ENCODE results near the gene BTAF1. TPM values are rescaled to one million over a fixed set of nuclear protein-coding genes. Genes with fewer than 3 reads are reported as not detected.

Gene BTAF1
- total RNA-seq, 1 experiment from 2014 or later = 45.2 TPM

- Histone ChIP-seq H3K56ac (ENCODE audit: insufficient read length, low read depth, low read length) (no peak overlapping the region), H3K9me3 (ENCODE audit: control insufficient read depth, low read depth, low read length) (no peaks in the 10 kb centered on the region), H3K9ac (ENCODE audit: extremely low read depth, insufficient read length, low read length) (no peak overlapping the region), H4K5ac (ENCODE audit: insufficient read length, low read depth, low read length) (no peak overlapping the region), H2AK5ac (ENCODE audit: insufficient read length, low read length) (no peak overlapping the region), H3K23me2 (ENCODE audit: insufficient read length, low read depth, low read length, poor library complexity, severe bottlenecking) (no peaks in the 10 kb centered on the region), H2AFZ (ENCODE audit: low read length) (no peak overlapping the region), H2BK12ac (ENCODE audit: insufficient read length, low read depth, low read length) (no peak overlapping the region), H2BK20ac (ENCODE audit: low read depth, low read length, poor library complexity, severe bottlenecking) (no peak overlapping the region), H3K14ac (ENCODE audit: insufficient read depth, low read length) (no peak overlapping the region), H4K20me1 (ENCODE audit: control insufficient read depth, insufficient read depth, insufficient read length) (no peaks in the 10 kb centered on the region), H4K91ac (ENCODE audit: insufficient read length, low read depth, low read length) (no peak overlapping the region), H3K79me2 (ENCODE audit: insufficient read depth, low read length) (no peaks in the 10 kb centered on the region), H3K27ac (ENCODE audit: insufficient read length, low read depth, low read length) (no peak overlapping the region), H3K18ac (ENCODE audit: insufficient read length, low read depth, low read length) (no peak overlapping the region), H4K8ac (replicated peaks; ENCODE audit: insufficient read length, low read depth, low read length) (no peak overlapping the region), H3K4me1 (ENCODE audit: insufficient read depth, low read length) (no peaks in the 10 kb centered on the region), H2BK15ac (ENCODE audit: low read depth, low read length) (no peak overlapping the region), H3K4me2 (ENCODE audit: insufficient read depth, insufficient read length, low read length) (no peak overlapping the region), H2BK120ac (ENCODE audit: low read depth, low read length, poor library complexity, severe bottlenecking) (no peak overlapping the region), H3K79me1 (ENCODE audit: insufficient read depth, low read depth, low read length, poor library complexity, severe bottlenecking) (no peaks in the 10 kb centered on the region), H3T11ph (ENCODE audit: low read length) (no peak overlapping the region), H3K4ac (ENCODE audit: low read depth, low read length) (no peak overlapping the region), H3K23ac (ENCODE audit: insufficient read length, low read depth, low read length) (no peak overlapping the region), H2BK5ac (ENCODE audit: insufficient read length, low read length) (no peak overlapping the region), H3K27me3 (ENCODE audit: insufficient read depth, low read length) (no peaks in the 10 kb centered on the region)
- no peak overlapping the region for H3K4me3 Mint-ChIP-seq
- no peaks in the 10 kb centered on the region for H3K9me3 Mint-ChIP-seq
- H3K4me1 Mint-ChIP-seq = peaks cover 0 to 6% of the 10 kb centered on the region in 2 experiments; a peak in 1 of 4 replicates
- no CpG with 5 or more reads among the region's 6 CpGs for WGBS (ENCODE audit: extremely low coverage, insufficient read length, low lambda C conversion rate)
- no peaks in the 10 kb centered on the region for H3K27me3 Mint-ChIP-seq (ENCODE audit: low read depth)
- DNase-seq = no peak
- TF ChIP-seq CTCF (conservative IDR thresholded peaks at IDR 0.05) = no peak
- no peaks in the 10 kb centered on the region for H3K36me3 Mint-ChIP-seq (ENCODE audit: insufficient read depth in 1 of 3, low read depth in 3 of 3)
- no peak overlapping the region for H3K27ac Mint-ChIP-seq
These were observed 150.7 kb downstream of the BTAF1 start for GRCh38 chr10:92074126-92074887.
